Ascending aorta (tissue), 2 donors: ENCODE measurements around the gene KLHL35. TPM values are rescaled to one million over a fixed set of nuclear protein-coding genes. Genes with fewer than 3 reads are reported as not detected.

Experiments used
- DNase-seq, 2 donors: peaks; one replicate each; pipeline ENCODE4 v3.0.0-alpha.2; 2019; ENCODE audit warnings: low spot score in 2 of 2
- H3K27ac ChIP-seq, 2 donors: fragments of 200-600 bp; sonication (generic); one replicate each; pipeline ENCODE4 v1.5.1; 2016 to 2017; ENCODE audit warnings: mild to moderate bottlenecking in 1 of 2
- H3K27me3 ChIP-seq: fragments of 200-600 bp; sonication (generic); one replicate; pipeline ENCODE4 v1.5.1; 2017
- H3K36me3 ChIP-seq, 2 donors: fragments of 200-600 bp; sonication (generic); one replicate each; pipeline ENCODE4 v1.5.1; 2016
- H3K4me1 ChIP-seq, 2 donors: fragments of 200-600 bp; sonication (generic); one replicate each; pipeline ENCODE4 v1.5.1; 2016 to 2017; ENCODE audit warnings: mild to moderate bottlenecking in 1 of 2
- H3K4me3 ChIP-seq, 2 donors: fragments of 200-600 bp; sonication (generic); one replicate each; pipeline ENCODE4 v1.5.1; 2016 to 2017; ENCODE audit warnings: mild to moderate bottlenecking in 1 of 2
- H3K9me3 ChIP-seq, 2 donors: fragments of 200-600 bp; sonication (generic); one replicate each; pipeline ENCODE4 v1.5.1; 2016
- intact Hi-C: fragments of 100-400 bp; cut with DNase I; formaldehyde crosslinking; loops from one replicate; pipeline ENCODE4 v1.15.1; 2023
- total RNA-seq: library from RNA; depleted of rRNA; stranded (reverse); fragments of >200 nt; gene quantifications from one replicate; pipeline ENCODE4 v1.1.0, GENCODE V29; 2016
- TF ChIP-seq, protein P1 (sequence below), 3 experiments: fragments of 200-600 bp in 2 of 3; fragments of 450-650 bp in 1 of 3; sonication (generic) in 2 of 3; IDR thresholded peaks; one replicate each; pipeline ENCODE4 v1.5.1; 2016 to 2019; ENCODE audit warnings: antibody characterized with exemption in 3 of 3, mild to moderate bottlenecking in 1 of 3, moderate library complexity in 1 of 3

KLHL35 gene
- total RNA-seq, 1 donor from 2014 or later: not detected

DNA sequence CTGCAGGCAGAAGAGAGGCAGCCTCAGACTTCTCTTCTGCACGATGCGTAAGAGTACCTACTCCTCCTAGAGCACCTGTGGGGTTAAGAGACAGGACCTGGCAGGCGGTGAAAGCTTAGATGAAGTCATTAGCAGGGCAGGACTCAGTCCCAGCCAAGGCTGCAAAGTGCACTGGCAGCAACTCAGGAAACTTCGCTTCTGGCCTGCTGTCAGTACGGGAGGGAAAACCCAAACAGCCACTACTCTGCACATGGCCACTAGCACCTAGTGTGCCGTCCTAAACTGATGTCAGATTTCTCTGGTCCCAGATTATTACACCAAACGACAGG is 8.8 kb upstream of the KLHL35 start:
- TF ChIP-seq, protein P1, sequence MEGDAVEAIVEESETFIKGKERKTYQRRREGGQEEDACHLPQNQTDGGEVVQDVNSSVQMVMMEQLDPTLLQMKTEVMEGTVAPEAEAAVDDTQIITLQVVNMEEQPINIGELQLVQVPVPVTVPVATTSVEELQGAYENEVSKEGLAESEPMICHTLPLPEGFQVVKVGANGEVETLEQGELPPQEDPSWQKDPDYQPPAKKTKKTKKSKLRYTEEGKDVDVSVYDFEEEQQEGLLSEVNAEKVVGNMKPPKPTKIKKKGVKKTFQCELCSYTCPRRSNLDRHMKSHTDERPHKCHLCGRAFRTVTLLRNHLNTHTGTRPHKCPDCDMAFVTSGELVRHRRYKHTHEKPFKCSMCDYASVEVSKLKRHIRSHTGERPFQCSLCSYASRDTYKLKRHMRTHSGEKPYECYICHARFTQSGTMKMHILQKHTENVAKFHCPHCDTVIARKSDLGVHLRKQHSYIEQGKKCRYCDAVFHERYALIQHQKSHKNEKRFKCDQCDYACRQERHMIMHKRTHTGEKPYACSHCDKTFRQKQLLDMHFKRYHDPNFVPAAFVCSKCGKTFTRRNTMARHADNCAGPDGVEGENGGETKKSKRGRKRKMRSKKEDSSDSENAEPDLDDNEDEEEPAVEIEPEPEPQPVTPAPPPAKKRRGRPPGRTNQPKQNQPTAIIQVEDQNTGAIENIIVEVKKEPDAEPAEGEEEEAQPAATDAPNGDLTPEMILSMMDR (IDR thresholded peaks at IDR 0.05): no peak
- Histone ChIP-seq H3K27ac (no peak overlapping the region), H3K36me3 (peaks cover 0 to 4% of the 10 kb centered on the region in 2 donors), H3K4me1 (no peaks in the 10 kb centered on the region), H3K27me3 (no peaks in the 10 kb centered on the region), H3K9me3 (no peaks in the 10 kb centered on the region), H3K4me3 (no peak overlapping the region)
- intact Hi-C loops: loop anchor here (2.0 kb wide), 1 partner anchor 35 kb away; no protein-coding TSS in a partner anchor
- DNase-seq: no peak

DNA sequence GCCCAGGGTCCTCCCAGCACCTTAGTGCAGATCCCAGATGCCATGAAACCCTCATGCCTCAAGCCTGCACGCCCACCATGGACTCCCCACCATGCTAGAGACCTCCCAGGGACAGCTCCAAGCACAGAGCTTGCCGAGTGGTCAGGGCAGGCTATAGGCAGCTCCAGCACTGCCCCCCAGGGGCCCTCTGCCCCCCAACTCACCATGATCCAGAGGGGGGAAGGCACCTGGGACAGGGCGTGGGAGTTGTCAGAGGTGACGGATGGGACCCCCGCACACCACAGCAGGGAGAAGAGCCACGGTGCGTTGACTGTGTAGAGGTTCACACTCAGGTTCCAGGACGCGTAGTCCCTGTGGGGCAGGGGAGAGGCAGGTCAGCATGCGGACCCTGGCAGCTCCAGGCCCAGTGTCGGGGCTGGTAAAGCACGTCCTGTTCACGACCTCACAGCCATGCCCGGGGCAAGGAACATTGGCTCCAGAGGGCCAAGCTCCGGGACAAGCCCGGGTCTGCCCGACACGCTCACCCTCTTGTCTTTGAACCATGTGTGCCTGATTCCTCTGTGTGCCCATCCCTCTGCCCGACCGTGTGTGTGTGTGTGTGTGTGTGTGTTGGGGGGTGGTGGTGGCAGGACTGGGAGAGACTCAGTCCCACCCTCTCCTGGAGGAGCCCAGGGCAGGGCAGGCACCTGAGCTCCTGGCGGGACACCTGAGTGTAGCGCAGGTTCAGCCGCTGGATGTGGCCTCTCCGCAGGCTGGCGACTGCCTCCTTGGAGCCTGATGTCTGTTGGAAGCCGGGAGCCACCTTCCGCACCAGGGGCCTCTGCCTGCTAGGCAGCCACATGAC is 8.2 kb upstream of the KLHL35 start:
- intact Hi-C loops: loop anchor here (2.0 kb wide), 1 partner anchor 34 kb away; no protein-coding TSS in a partner anchor
- H3K36me3 ChIP-seq: peaks cover 0 to 4% of the 10 kb centered on the region in 2 donors
- H3K27ac ChIP-seq: no peak overlapping the region
- DNase-seq: no peak
- no peaks in the 10 kb centered on the region for H3K4me1 ChIP-seq
- no peaks in the 10 kb centered on the region for H3K27me3 ChIP-seq
- H3K4me3 ChIP-seq: no peak overlapping the region
- TF ChIP-seq, protein P1 (IDR thresholded peaks at IDR 0.05): no peak
- no peaks in the 10 kb centered on the region for H3K9me3 ChIP-seq

DNA sequence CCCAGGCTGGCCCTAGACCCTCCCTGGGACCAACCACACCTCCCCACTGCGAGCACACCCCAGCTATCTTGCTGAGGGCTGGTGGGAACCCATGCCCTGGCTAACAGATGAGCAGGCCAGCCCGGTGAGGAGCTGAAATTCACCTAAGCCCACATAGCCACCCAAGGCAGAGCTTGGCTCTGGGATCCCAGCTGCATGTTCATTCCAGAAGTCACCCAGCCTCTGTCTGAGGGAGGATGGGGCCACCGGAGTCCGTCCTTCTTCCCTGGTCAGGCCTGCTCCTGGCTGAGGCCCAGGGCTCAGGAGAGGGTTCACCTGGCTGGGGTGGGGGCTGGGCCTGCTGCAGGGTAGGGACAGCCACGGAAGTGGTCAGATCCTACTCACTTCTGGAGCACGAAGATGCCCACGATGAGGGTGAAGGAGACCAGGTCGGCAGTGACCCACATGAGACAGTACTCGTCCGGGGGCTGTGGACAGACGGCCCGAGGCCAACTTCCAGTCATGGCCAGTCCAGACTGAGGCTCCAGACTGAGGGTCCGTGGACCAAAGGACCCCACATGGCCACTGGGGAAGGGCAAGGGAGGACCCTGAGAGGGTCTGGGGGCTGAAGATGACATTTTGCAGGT is 6.6 kb upstream of the KLHL35 start:
- TF ChIP-seq, protein P1 (IDR thresholded peaks at IDR 0.05): no peak
- no peaks in the 10 kb centered on the region for H3K9me3 ChIP-seq
- no peaks in the 10 kb centered on the region for H3K4me1 ChIP-seq
- DNase-seq: no peak
- no peak overlapping the region for H3K27ac ChIP-seq
- peaks cover 0 to 4% of the 10 kb centered on the region in 2 donors for H3K36me3 ChIP-seq
- no peaks in the 10 kb centered on the region for H3K27me3 ChIP-seq
- intact Hi-C loops: loop anchor here (2.0 kb wide), 1 partner anchor 33 kb away; no protein-coding TSS in a partner anchor
- no peak overlapping the region for H3K4me3 ChIP-seq

DNA sequence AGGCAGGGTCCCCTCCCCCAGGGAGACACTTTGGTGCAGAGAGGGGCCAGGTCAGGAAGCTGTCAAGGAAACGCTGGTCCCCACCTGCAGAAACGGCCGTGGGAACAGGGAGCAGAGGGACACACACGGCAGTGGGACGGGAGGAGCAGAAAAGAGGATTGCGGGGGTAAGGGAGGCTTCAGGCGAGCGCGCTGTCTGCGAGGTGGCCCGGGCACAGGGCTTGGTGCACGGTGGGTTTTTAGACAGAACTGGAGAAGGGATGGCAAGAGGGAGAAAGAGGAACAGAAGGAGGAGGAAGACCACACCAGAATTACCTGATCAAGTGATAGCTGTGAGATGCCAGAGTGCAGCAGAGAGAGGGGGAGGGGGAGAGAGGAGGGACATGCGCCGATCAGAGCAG is 6.0 kb upstream of the KLHL35 start:
- Histone ChIP-seq H3K27ac (no peak overlapping the region), H3K4me3 (no peak overlapping the region), H3K4me1 (no peaks in the 10 kb centered on the region), H3K9me3 (no peaks in the 10 kb centered on the region), H3K27me3 (no peaks in the 10 kb centered on the region), H3K36me3 (peaks cover 0 to 4% of the 10 kb centered on the region in 2 donors)
- intact Hi-C loops: no loop called here
- TF ChIP-seq, protein P1 (IDR thresholded peaks at IDR 0.05): no peak
- no peak for DNase-seq

DNA sequence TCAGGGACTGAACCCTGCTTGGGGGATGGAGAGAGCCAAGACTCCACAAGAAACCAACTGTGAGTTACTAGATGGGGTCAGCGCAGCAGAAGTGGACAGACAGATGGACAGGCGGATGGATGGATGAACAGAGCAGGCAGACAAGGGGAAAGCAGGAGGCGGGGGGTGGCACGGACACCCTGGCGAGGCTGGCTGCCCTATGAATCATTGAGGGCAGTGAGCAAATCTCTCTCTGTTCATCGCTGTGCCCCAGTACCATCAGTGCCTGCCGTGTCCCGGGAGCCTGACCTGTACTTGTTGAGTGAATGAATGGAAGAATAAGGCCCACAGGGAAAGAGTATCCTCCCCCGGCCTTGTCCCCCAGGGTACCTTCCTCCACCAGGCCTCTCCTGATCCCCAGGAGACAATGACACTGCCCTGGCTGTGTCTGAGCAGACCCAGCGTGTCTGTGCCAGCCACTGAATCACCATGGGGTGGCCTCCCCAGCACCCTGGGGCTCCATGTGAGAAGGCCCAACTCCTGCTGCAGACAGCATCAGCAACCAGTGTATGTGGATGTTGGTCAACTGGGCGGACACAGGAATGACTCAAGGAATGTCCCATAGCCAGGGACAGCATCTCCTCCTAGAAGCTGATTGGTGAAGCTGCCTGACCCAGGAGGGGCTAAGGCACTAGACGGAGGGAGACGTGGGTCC is 5.1 kb upstream of the KLHL35 start:
- DNase-seq: no peak
- Histone ChIP-seq H3K4me3 (no peak overlapping the region), H3K4me1 (no peaks in the 10 kb centered on the region), H3K27me3 (no peaks in the 10 kb centered on the region), H3K36me3 (peaks cover 0 to 4% of the 10 kb centered on the region in 2 donors), H3K27ac (no peak overlapping the region), H3K9me3 (no peaks in the 10 kb centered on the region)
- TF ChIP-seq, protein P1 (IDR thresholded peaks at IDR 0.05): no peak
- intact Hi-C loops: no loop called here
